Astrocyte (in vitro differentiated cells and primary cell): ENCODE results near the gene CLEC4A. TPM values are rescaled to one million over a fixed set of nuclear protein-coding genes. Genes with fewer than 3 reads are reported as not detected.
"Not testable (repeated sequence)": the region's sequence is repeated elsewhere in the genome, so short reads cannot be mapped to it uniquely, and the experiment has no call there.

Experiments
- DNase-seq: peaks from one replicate; pipeline ENCODE4 v3.0.0-alpha.2; 2010; ENCODE audit warnings: low read depth
- FAIRE-seq: peaks from 2 replicates; lab custom pipeline; 2011; peaks lifted over from hg19 to GRCh38; lab: Jason Lieb, UNC
- H2AFZ ChIP-seq: 2 replicates; pipeline ENCODE4 v1.6.0; 2012; ENCODE audit warnings: low read depth, low read length, inconsistent platforms
- H3K27ac ChIP-seq: 2 replicates; pipeline ENCODE4 v1.5.1; 2011; ENCODE audit warnings: low read depth, low read length, inconsistent platforms
- H3K27me3 ChIP-seq: 2 replicates; pipeline ENCODE4 v1.6.0; 2011; ENCODE audit warnings: low read length, inconsistent platforms; ENCODE audit not compliant: insufficient read depth
- H3K36me3 ChIP-seq: 2 replicates; pipeline ENCODE4 v1.5.1; 2011; ENCODE audit warnings: low read length, inconsistent platforms; ENCODE audit not compliant: insufficient read depth
- H3K4me1 ChIP-seq: 2 replicates; pipeline ENCODE4 v1.5.1; 2011; ENCODE audit warnings: low read length, inconsistent platforms; ENCODE audit not compliant: insufficient read depth
- H3K4me2 ChIP-seq: 2 replicates; pipeline ENCODE4 v1.6.0; 2012; ENCODE audit warnings: low read length, inconsistent platforms
- H3K4me3 ChIP-seq: 2 replicates; pipeline ENCODE4 v1.5.1; 2011; ENCODE audit warnings: low read depth, mild to moderate bottlenecking, low read length, inconsistent platforms; ENCODE audit not compliant: insufficient read depth
- H3K79me2 ChIP-seq: 2 replicates; pipeline ENCODE4 v1.6.0; 2012; ENCODE audit warnings: mild to moderate bottlenecking, low read length, inconsistent platforms; ENCODE audit not compliant: insufficient read depth
- H3K9ac ChIP-seq: 2 replicates; pipeline ENCODE4 v1.6.0; 2012; ENCODE audit warnings: mild to moderate bottlenecking, low read length, inconsistent platforms
- H3K9me3 ChIP-seq: 2 replicates; pipeline ENCODE4 v1.5.1; 2012; ENCODE audit warnings: low read depth, mild to moderate bottlenecking, low read length, inconsistent platforms; ENCODE audit not compliant: insufficient read depth
- H4K20me1 ChIP-seq: 2 replicates; pipeline ENCODE4 v1.6.0; 2012; ENCODE audit warnings: low read length, inconsistent platforms; ENCODE audit not compliant: insufficient read depth
- H3K27ac Mint-ChIP-seq: one replicate; pipeline ENCODE4 v1.8.0; 2021; ENCODE audit warnings: mild to moderate bottlenecking, mixed read lengths; ENCODE audit not compliant: unreplicated experiment
- H3K27me3 Mint-ChIP-seq: one replicate; pipeline ENCODE4 v1.8.0; 2021; ENCODE audit warnings: low read depth, mixed read lengths; ENCODE audit not compliant: unreplicated experiment
- H3K36me3 Mint-ChIP-seq: one replicate; pipeline ENCODE4 v1.8.0; 2021; ENCODE audit warnings: low read depth, mixed read lengths; ENCODE audit not compliant: unreplicated experiment
- H3K4me1 Mint-ChIP-seq: one replicate; pipeline ENCODE4 v1.8.0; 2021; ENCODE audit warnings: low read depth, mixed read lengths; ENCODE audit not compliant: unreplicated experiment
- H3K4me3 Mint-ChIP-seq: one replicate; pipeline ENCODE4 v1.8.0; 2021; ENCODE audit warnings: mild to moderate bottlenecking, moderate library complexity, mixed read lengths; ENCODE audit not compliant: unreplicated experiment
- H3K9me3 Mint-ChIP-seq: one replicate; pipeline ENCODE4 v1.8.0; 2021; ENCODE audit warnings: mild to moderate bottlenecking, mixed read lengths; ENCODE audit not compliant: unreplicated experiment
- EZH2 ChIP-seq: IDR thresholded peaks from 2 replicates; pipeline ENCODE4 v1.6.1; 2012; ENCODE audit warnings: mild to moderate bottlenecking, low read length, inconsistent platforms; ENCODE audit not compliant: insufficient read depth
- total RNA-seq: library from RNA; stranded (reverse); gene quantifications from 2 replicates; pipeline ENCODE4 v1.2.1, GENCODE V29; 2021
- TF ChIP-seq, protein P1 (sequence below): IDR thresholded peaks from 2 replicates; pipeline ENCODE4 v1.5.1; 2011; ENCODE audit warnings: low read depth, mild to moderate bottlenecking, inconsistent platforms, low read length, moderate library complexity; ENCODE audit not compliant: insufficient read depth

The CLEC4A gene
- total RNA-seq, 1 donor from 2014 or later = 0.32 TPM

DNA sequence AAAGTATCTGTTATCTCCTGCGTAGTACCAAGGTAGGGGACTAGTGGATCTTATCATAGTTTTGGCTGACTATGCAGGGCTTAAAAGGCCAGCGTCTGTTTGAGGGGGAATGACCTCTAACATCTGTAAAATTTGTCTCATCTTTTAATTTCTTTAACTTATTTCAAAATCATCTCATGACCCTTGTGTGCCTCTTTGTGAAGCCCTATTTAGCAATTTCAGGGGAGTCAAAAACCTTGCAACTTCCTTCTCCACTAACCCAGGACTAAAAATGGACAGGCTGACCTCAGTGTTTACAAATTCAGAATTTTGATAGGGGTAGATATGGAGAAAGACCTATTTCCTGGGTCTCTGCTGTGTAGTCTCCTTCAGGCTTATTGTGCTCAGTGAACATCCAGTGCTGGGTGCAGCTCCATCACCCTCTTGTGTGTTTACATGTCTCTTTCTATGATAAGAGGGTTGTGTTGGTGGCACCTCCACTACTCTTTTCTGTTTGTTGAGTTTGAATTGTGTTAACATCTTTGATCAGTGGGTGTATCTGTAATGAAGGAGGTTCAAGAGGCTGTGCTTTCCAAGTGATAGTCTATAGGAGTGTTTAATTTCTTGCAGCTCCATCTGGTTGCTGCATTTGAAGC lies 27.0 kb upstream of the CLEC4A start:
- Histone ChIP-seq H3K4me2 (no peak overlapping the region), H4K20me1 (no peaks in the 10 kb centered on the region), H2AFZ (no peak overlapping the region), H3K9ac (no peak overlapping the region), H3K79me2 (no peaks in the 10 kb centered on the region), H3K27ac (no peak overlapping the region), H3K36me3 (peaks cover 40% of the 10 kb centered on the region), H3K9me3 (no peaks in the 10 kb centered on the region), H3K4me1 (no peaks in the 10 kb centered on the region), H3K27me3 (no peaks in the 10 kb centered on the region), H3K4me3 (no peak overlapping the region)
- FAIRE-seq = no peak
- Mint-ChIP-seq H3K27me3 (no peaks in the 10 kb centered on the region), H3K4me1 (no peaks in the 10 kb centered on the region), H3K36me3 (peaks cover 14% of the 10 kb centered on the region), H3K27ac (no peak overlapping the region), H3K9me3 (peaks cover 4% of the 10 kb centered on the region), H3K4me3 (no peak overlapping the region)
- DNase-seq = no peak
- TF ChIP-seq, protein P1, sequence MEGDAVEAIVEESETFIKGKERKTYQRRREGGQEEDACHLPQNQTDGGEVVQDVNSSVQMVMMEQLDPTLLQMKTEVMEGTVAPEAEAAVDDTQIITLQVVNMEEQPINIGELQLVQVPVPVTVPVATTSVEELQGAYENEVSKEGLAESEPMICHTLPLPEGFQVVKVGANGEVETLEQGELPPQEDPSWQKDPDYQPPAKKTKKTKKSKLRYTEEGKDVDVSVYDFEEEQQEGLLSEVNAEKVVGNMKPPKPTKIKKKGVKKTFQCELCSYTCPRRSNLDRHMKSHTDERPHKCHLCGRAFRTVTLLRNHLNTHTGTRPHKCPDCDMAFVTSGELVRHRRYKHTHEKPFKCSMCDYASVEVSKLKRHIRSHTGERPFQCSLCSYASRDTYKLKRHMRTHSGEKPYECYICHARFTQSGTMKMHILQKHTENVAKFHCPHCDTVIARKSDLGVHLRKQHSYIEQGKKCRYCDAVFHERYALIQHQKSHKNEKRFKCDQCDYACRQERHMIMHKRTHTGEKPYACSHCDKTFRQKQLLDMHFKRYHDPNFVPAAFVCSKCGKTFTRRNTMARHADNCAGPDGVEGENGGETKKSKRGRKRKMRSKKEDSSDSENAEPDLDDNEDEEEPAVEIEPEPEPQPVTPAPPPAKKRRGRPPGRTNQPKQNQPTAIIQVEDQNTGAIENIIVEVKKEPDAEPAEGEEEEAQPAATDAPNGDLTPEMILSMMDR = no peak
- TF ChIP-seq EZH2 = no peak

DNA sequence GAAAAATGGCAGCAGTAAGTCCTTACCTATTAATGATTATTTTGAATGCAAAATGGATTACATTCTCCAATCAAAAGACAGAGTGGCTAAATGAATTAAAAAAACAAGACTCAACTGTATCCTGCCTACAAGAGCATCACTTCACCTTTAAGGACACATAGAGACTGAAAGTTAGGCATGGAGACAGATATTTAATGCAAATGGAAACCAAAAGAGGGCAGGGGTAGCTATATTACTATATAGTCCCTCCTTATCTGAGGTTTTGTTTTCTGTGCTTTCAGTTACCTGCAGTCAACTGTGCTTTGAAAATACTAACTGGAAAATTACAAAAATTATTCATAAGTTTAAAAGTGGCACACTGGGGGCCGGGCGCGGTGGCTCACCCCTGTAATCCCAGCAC lies 24.2 kb upstream of the CLEC4A start:
- no peak for FAIRE-seq
- no peak overlapping the region for H3K27ac ChIP-seq
- DNase-seq = no peak
- Mint-ChIP-seq H3K4me1 (no peaks in the 10 kb centered on the region), H3K27me3 (no peaks in the 10 kb centered on the region), H3K27ac (no peak overlapping the region), H3K36me3 (peaks cover 17% of the 10 kb centered on the region), H3K9me3 (peaks cover 4% of the 10 kb centered on the region), H3K4me3 (no peak overlapping the region)
- no peak overlapping the region for H3K4me3 ChIP-seq
- no peak overlapping the region for H2AFZ ChIP-seq
- no peak overlapping the region for H3K9ac ChIP-seq
- no peaks in the 10 kb centered on the region for H3K27me3 ChIP-seq
- H3K79me2 ChIP-seq = no peaks in the 10 kb centered on the region
- no peak overlapping the region for H3K4me2 ChIP-seq
- no peaks in the 10 kb centered on the region for H3K4me1 ChIP-seq
- H4K20me1 ChIP-seq = no peaks in the 10 kb centered on the region
- H3K36me3 ChIP-seq = peaks cover 25% of the 10 kb centered on the region
- H3K9me3 ChIP-seq = no peaks in the 10 kb centered on the region
- TF ChIP-seq, protein P1 = no peak
- TF ChIP-seq EZH2 = no peak

DNA sequence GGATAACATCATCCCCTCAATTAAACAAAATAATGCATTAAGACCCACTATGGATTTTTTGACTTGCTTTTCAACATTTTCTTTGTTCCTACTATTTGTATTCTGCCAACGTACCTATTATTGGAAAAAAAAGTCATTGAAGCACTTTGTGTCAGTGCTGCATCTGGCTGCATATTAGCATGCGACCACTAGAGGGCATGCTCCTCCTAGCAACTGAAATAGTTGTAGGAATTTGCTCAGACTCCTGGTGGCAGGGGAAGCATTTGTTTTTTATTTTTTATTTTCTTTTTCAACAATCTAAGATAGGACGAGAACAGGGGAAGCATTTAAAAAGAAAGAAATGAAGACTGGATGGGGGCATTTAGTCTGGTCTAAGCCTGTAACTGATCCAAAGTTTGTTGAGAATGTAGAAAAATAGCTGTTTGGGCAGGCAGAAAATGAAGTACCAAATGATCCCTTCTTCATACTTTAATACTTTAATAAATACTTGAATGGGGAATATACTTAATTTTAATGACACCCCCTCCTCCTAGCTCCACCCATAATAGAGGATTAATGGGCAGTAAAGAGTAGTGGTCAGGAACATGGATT lies 14.5 kb upstream of the CLEC4A start:
- FAIRE-seq = peak; percentile 88
- no peak overlapping the region for H3K9ac ChIP-seq
- H3K36me3 Mint-ChIP-seq = peaks cover 18% of the 10 kb centered on the region

DNA sequence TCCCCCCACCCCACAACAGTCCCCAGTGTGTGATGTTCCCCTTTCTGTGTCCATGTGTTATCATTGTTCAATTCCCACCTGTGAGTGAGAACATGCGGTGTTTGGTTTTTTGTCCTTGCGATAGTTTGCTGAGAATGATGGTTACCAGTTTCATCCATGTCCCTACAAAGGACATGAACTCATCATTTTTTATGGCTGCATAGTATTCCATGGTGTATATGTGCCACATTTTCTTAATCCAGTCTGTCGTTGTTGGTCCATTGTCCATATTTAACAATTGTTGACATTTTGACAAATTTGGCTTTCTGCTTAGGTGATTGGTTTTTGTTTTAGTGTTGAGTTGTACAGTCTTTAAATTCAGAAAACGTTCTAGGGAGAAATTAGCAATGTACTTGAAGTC lies 10.3 kb upstream of the CLEC4A start:
- not testable (repeated sequence) for H3K9ac ChIP-seq, H3K9me3 ChIP-seq, H4K20me1 ChIP-seq, H3K36me3 ChIP-seq, H3K4me1 ChIP-seq, DNase-seq, H3K4me3 Mint-ChIP-seq, H3K4me2 ChIP-seq, H3K27ac Mint-ChIP-seq, H3K27me3 ChIP-seq, H2AFZ ChIP-seq, H3K9me3 Mint-ChIP-seq, H3K27me3 Mint-ChIP-seq, H3K79me2 ChIP-seq, H3K27ac ChIP-seq, H3K4me1 Mint-ChIP-seq, H3K36me3 Mint-ChIP-seq, FAIRE-seq, H3K4me3 ChIP-seq

More for the DNA sequence above, 14.5 kb upstream of the CLEC4A start:
- Histone ChIP-seq H3K36me3 (no peaks in the 10 kb centered on the region), H3K27ac (no peak overlapping the region), H2AFZ (no peak overlapping the region), H4K20me1 (no peaks in the 10 kb centered on the region), H3K9me3 (no peaks in the 10 kb centered on the region), H3K27me3 (no peaks in the 10 kb centered on the region), H3K79me2 (no peaks in the 10 kb centered on the region), H3K4me2 (no peak overlapping the region), H3K4me1 (no peaks in the 10 kb centered on the region), H3K4me3 (no peak overlapping the region)
- H3K27me3 Mint-ChIP-seq = no peaks in the 10 kb centered on the region
- no peak for TF ChIP-seq EZH2
- TF ChIP-seq, protein P1 = peak; percentile 100
- no peak overlapping the region for H3K27ac Mint-ChIP-seq
- DNase-seq = peak; percentile 44
- no peak overlapping the region for H3K4me3 Mint-ChIP-seq
- peaks cover 3% of the 10 kb centered on the region for H3K9me3 Mint-ChIP-seq
- H3K4me1 Mint-ChIP-seq = no peaks in the 10 kb centered on the region
